Bronchial epithelial cell (primary cell): ENCODE results near the gene TM7SF2. TPM values are rescaled to one million over a fixed set of nuclear protein-coding genes. Genes with fewer than 3 reads are reported as not detected.
A peak's percentile ranks its signal among the peaks of the same experiment; 100 is the strongest.

ENCODE experiments used
- DNase-seq: peaks from one replicate; pipeline ENCODE4 v3.0.0-alpha.2; 2010; ENCODE audit warnings: low read depth
- FAIRE-seq: peaks from 2 replicates; lab custom pipeline; 2011; peaks lifted over from hg19 to GRCh38; lab: Jason Lieb, UNC
- H3K27me3 ChIP-seq: 2 replicates; pipeline ENCODE4 v1.5.1; 2011; ENCODE audit warnings: low read length; ENCODE audit not compliant: control insufficient read depth, insufficient read depth
- H3K36me3 ChIP-seq: 2 replicates; pipeline ENCODE4 v1.5.1; 2011; ENCODE audit warnings: low read length; ENCODE audit not compliant: control insufficient read depth, insufficient read depth
- H3K4me3 ChIP-seq: 2 replicates; pipeline ENCODE4 v1.5.1; 2011; ENCODE audit warnings: mild to moderate bottlenecking, low read depth, low read length, control low read depth
- CTCF ChIP-seq: IDR thresholded peaks from 2 replicates; pipeline ENCODE4 v1.5.1; 2011; ENCODE audit warnings: mild to moderate bottlenecking, moderate library complexity, low read length, control low read depth, inconsistent platforms; ENCODE audit not compliant: insufficient read depth, severe bottlenecking
- total RNA-seq: library from RNA; depleted of rRNA; stranded (reverse); fragments of >200 nt; gene quantifications from 2 replicates; pipeline ENCODE4 v1.2.1, GENCODE V29; 2014

Gene TM7SF2
- total RNA-seq, 1 donor from 2014 or later = 15.0 TPM

DNA sequence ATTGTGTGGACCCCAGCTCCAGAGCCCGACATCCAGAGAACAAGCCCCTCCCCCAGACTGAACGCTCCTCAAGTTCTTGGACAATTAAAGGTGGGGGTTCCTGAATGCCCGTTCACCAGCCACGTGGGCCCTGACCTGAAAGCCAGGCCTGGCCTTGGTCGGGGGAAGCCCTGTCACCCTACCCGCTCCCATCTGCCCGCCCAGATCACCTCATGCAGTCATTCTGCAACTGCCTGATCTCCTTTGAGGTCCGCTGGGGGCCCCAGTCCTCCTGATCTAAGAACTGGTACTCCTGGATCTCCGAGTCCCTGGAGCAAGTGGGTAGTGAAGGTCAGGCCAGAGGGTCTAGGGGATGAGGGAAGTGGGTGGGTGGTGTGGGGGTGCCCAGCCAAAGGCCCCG is 44.2 kb upstream of the TM7SF2 start:
- DNase-seq = no peak
- FAIRE-seq = no peak
- Histone ChIP-seq H3K4me3 (no peak overlapping the region), H3K27me3 (no peaks in the 10 kb centered on the region), H3K36me3 (no peaks in the 10 kb centered on the region)
- TF ChIP-seq CTCF = no peak

DNA sequence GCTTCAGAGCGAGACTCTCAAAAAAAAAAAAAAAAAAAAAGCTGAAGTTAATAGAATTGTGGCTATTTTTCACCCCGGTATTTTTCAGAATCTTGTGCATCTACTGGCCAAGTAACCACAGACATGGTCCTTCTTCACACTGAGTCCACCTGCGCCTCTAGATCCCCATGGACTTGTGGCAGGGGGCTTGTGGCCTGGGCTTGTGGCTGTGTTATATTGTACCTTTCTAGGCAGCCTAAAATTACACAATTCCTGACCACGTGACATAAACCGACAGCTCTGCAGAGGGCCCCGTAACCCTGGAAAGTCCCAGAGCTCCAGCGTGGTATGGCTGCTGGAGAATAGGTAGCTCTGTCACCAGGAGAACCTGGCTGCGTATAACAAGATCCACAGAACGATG is 42.5 kb upstream of the TM7SF2 start:
- no peak for TF ChIP-seq CTCF
- DNase-seq = peak; percentile 43
- FAIRE-seq = no peak

DNA sequence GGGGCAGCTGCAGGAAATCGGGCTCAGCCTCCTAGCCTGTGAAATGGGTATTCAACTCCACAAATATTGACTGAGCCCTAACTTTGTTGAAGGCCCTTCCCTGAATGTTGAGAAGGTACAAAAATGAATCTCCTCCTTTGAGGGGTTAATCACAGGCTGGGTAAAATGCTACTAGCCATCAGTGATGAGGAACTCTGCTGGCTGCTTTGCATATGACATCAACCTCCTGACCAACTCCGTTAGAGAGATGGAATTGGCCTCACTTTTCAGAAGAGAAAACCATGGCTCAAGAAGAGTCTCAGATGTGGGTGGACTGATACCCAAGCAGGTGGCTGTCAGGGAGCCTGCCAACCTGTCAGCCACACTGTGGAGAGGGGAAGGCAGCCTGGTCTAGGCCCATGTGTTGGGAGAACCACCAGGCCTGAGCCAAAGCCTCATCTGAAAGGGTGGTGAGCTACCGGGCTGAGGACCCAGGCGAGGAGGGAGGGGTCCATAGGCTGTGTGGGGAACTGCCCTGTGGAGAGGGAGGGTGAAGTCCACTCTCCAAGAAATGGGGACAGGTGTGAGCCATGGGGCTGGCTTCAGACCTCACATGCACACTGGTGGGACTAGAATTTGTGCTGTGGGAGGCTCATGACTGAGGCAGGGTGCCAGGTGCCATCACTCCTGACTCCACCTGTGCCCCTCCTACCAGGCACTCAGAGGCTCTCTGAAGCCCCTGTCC is 39.6 kb upstream of the TM7SF2 start:
- Histone ChIP-seq H3K27me3 (no peaks in the 10 kb centered on the region), H3K36me3 (no peaks in the 10 kb centered on the region), H3K4me3 (no peak overlapping the region)
- FAIRE-seq (no peak), DNase-seq (no peak)
- no peak for TF ChIP-seq CTCF

More for the DNA sequence above, 42.5 kb upstream of the TM7SF2 start:
- H3K27me3 ChIP-seq = no peaks in the 10 kb centered on the region
- no peak overlapping the region for H3K4me3 ChIP-seq
- no peaks in the 10 kb centered on the region for H3K36me3 ChIP-seq

GRCh38 chr11:65072631-65072966 is 39.1 kb upstream of the TM7SF2 start:
- Histone ChIP-seq H3K27me3 (no peaks in the 10 kb centered on the region), H3K4me3 (no peak overlapping the region), H3K36me3 (no peaks in the 10 kb centered on the region)
- no peak for TF ChIP-seq CTCF
- no peak for FAIRE-seq
- no peak for DNase-seq

DNA sequence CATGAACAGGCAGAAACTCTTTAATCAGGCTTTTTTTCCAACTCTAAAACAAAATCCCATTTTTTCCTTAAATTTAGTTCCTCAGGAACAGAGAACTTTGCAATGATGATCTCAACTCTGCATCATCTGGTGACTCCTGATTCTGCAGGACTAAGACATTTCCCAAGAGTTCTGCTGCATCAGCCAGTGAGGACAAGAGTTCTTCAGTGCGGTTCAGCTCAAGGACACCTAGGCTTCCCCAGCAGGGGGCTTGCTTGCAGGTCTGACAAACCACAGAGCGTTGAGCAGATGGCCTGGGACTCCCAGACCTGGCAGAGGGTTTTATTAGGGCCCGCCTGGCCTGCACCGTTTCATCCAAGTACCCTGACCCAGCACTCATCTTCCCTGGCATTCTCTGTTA is 34.2 kb upstream of the TM7SF2 start:
- no peak for FAIRE-seq
- H3K36me3 ChIP-seq = peaks cover 2% of the 10 kb centered on the region
- TF ChIP-seq CTCF = no peak
- no peak for DNase-seq
- H3K27me3 ChIP-seq = no peaks in the 10 kb centered on the region
- H3K4me3 ChIP-seq = no peak overlapping the region

GRCh38 chr11:65078151-65078550 is 33.5 kb upstream of the TM7SF2 start:
- DNase-seq (peak; percentile 37), FAIRE-seq (no peak)
- peak; percentile 88 for TF ChIP-seq CTCF
- H3K36me3 ChIP-seq = peaks cover 2% of the 10 kb centered on the region
- H3K27me3 ChIP-seq = no peaks in the 10 kb centered on the region
- no peak overlapping the region for H3K4me3 ChIP-seq
